OCI-LY1 (cell line): ENCODE measurements around the gene SMAD4.

Source experiments
- H2AFZ ChIP-seq: fragments of 200-600 bp; sonication (generic), shearing (Covaris generic); 2 replicates; pipeline ENCODE4 v1.6.0; 2014; ENCODE audit warnings: antibody characterized with exemption, mild to moderate bottlenecking, low read length
- H3F3A ChIP-seq: fragments of 200-600 bp; sonication (generic), shearing (Covaris generic); 2 replicates; pipeline ENCODE4 v1.6.0; 2014; ENCODE audit warnings: mild to moderate bottlenecking, antibody characterized with exemption, low read length, moderate library complexity; ENCODE audit not compliant: insufficient read depth
- H3K27ac ChIP-seq: fragments of 200-600 bp; sonication (generic); 2 replicates; pipeline ENCODE4 v1.5.1; 2014; ENCODE audit warnings: low read length, mixed run types, mild to moderate bottlenecking, low read depth; ENCODE audit not compliant: poor library complexity, severe bottlenecking
- H3K27me3 ChIP-seq: fragments of 200-600 bp; sonication (generic); 2 replicates; pipeline ENCODE4 v1.6.0; 2014; ENCODE audit warnings: antibody characterized with exemption, mild to moderate bottlenecking, low read length, moderate library complexity; ENCODE audit not compliant: insufficient read depth
- H3K36me3 ChIP-seq: fragments of 200-600 bp; sonication (generic); 2 replicates; pipeline ENCODE4 v1.6.1; 2014; ENCODE audit warnings: mild to moderate bottlenecking, antibody characterized with exemption, low read length, moderate library complexity, mixed read lengths; ENCODE audit not compliant: insufficient read depth
- H3K4me1 ChIP-seq: fragments of 200-600 bp; sonication (generic); 2 replicates; pipeline ENCODE4 v1.5.1; 2014; ENCODE audit warnings: mild to moderate bottlenecking, low read length, moderate library complexity; ENCODE audit not compliant: insufficient read depth, severe bottlenecking
- H3K4me2 ChIP-seq: fragments of 200-600 bp; sonication (generic), shearing (Covaris generic); 2 replicates; pipeline ENCODE4 v1.6.1; 2014; ENCODE audit warnings: low read length
- H3K4me3 ChIP-seq: fragments of 200-600 bp; sonication (generic); 2 replicates; pipeline ENCODE4 v1.5.1; 2014; ENCODE audit warnings: low read length, low read depth, mild to moderate bottlenecking, mixed read lengths; ENCODE audit not compliant: poor library complexity, severe bottlenecking
- H3K79me2 ChIP-seq: fragments of 200-600 bp; shearing (Covaris generic); 2 replicates; pipeline ENCODE4 v1.6.1; 2016; ENCODE audit warnings: mixed run types, low read length, mixed read lengths; ENCODE audit not compliant: insufficient read depth
- H3K9ac ChIP-seq: fragments of 200-600 bp; sonication (generic), shearing (Covaris generic); 2 replicates; pipeline ENCODE4 v1.6.1; 2014; ENCODE audit warnings: mild to moderate bottlenecking, low read length, mixed read lengths
- H3K9me2 ChIP-seq: fragments of 200-600 bp; sonication (generic), shearing (Covaris generic); 2 replicates; pipeline ENCODE4 v1.6.1; 2014; ENCODE audit warnings: low read depth, mild to moderate bottlenecking, low read length, mixed read lengths
- H3K9me3 ChIP-seq: fragments of 200-600 bp; shearing (Covaris generic); 2 replicates; pipeline ENCODE4 v1.6.1; 2014; ENCODE audit warnings: low read length, mixed read lengths
- H4K20me1 ChIP-seq: fragments of 200-600 bp; sonication (generic), shearing (Covaris generic); 2 replicates; pipeline ENCODE4 v1.6.0; 2016; ENCODE audit warnings: mild to moderate bottlenecking, low read length; ENCODE audit not compliant: insufficient read depth
- EZH2 ChIP-seq: fragments of 200-600 bp; sonication (generic), shearing (Covaris generic); IDR thresholded peaks from 2 replicates; pipeline ENCODE4 v1.8.0; 2017; ENCODE audit warnings: borderline replicate concordance, mixed run types, mild to moderate bottlenecking, antibody characterized with exemption, low read length, moderate library complexity, mixed read lengths
- TF ChIP-seq, protein P1 (sequence below): fragments of 200-600 bp; sonication (generic), shearing (Covaris generic); IDR thresholded peaks from 2 replicates; pipeline ENCODE4 v1.5.1; 2017; ENCODE audit warnings: mild to moderate bottlenecking, antibody characterized with exemption, low read length, moderate library complexity, mixed read lengths

The SMAD4 gene

DNA sequence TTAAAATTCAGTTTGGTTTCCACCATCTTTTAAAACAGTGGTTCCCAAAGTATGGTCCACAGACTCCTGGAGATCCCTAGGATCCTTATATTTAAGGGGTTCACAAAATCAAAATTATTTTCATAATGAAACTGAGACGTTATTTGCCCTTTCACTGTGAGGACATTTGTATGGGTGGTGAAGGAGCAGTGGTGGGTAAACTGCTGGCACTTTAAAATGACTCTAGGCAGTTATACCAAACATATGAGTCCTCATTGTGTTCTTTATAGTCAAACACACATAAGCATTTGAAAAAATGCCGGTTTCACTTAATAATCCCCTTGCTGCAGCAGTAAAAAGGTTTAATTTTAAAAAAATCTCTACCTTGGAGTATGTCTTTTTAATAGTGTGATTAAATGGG, 7.2 kb downstream of the SMAD4 start:
- H3K4me1 ChIP-seq = peaks cover 26% of the 10 kb centered on the region

DNA sequence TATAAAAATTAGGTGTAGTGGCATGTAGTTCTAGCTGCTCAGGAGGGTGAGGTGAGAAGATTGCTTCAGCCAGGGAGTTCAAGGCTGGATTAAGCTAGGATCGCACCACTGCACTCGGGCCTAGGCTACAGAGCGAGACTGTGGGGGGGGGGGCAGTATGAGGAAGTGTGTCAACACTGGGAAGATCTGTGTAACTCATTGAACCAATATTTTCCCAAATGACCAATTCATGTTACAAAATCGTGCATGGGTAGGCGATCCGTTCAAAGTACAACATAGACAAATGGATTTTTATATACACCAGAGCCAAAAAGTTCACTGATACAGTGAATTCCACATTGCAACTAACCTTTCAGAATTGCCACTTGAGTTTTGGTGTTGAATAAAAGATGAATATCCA, 8.1 kb downstream of the SMAD4 start:
- no peak for TF ChIP-seq EZH2
- TF ChIP-seq, protein P1, sequence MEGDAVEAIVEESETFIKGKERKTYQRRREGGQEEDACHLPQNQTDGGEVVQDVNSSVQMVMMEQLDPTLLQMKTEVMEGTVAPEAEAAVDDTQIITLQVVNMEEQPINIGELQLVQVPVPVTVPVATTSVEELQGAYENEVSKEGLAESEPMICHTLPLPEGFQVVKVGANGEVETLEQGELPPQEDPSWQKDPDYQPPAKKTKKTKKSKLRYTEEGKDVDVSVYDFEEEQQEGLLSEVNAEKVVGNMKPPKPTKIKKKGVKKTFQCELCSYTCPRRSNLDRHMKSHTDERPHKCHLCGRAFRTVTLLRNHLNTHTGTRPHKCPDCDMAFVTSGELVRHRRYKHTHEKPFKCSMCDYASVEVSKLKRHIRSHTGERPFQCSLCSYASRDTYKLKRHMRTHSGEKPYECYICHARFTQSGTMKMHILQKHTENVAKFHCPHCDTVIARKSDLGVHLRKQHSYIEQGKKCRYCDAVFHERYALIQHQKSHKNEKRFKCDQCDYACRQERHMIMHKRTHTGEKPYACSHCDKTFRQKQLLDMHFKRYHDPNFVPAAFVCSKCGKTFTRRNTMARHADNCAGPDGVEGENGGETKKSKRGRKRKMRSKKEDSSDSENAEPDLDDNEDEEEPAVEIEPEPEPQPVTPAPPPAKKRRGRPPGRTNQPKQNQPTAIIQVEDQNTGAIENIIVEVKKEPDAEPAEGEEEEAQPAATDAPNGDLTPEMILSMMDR = no peak
- Histone ChIP-seq H2AFZ (no peak overlapping the region), H3K4me2 (no peak overlapping the region), H3K79me2 (peaks cover 96% of the 10 kb centered on the region), H3F3A (no peaks in the 10 kb centered on the region), H4K20me1 (no peaks in the 10 kb centered on the region), H3K9ac (no peak overlapping the region), H3K4me3 (no peak overlapping the region), H3K9me3 (no peaks in the 10 kb centered on the region), H3K27ac (no peak overlapping the region), H3K4me1 (peaks cover 24% of the 10 kb centered on the region), H3K9me2 (no peaks in the 10 kb centered on the region), H3K36me3 (peaks cover 14% of the 10 kb centered on the region), H3K27me3 (no peaks in the 10 kb centered on the region)

More for the DNA sequence above, 7.2 kb downstream of the SMAD4 start:
- Histone ChIP-seq H3K27ac (no peak overlapping the region), H3K9me2 (no peaks in the 10 kb centered on the region), H3K79me2 (peaks cover 96% of the 10 kb centered on the region), H4K20me1 (no peaks in the 10 kb centered on the region), H3K4me2 (no peak overlapping the region), H3F3A (no peaks in the 10 kb centered on the region), H3K4me3 (no peak overlapping the region), H3K36me3 (peaks cover 20% of the 10 kb centered on the region), H2AFZ (no peak overlapping the region), H3K9ac (no peak overlapping the region), H3K9me3 (no peaks in the 10 kb centered on the region), H3K27me3 (no peaks in the 10 kb centered on the region)
- TF ChIP-seq, protein P1 = no peak
- no peak for TF ChIP-seq EZH2

DNA sequence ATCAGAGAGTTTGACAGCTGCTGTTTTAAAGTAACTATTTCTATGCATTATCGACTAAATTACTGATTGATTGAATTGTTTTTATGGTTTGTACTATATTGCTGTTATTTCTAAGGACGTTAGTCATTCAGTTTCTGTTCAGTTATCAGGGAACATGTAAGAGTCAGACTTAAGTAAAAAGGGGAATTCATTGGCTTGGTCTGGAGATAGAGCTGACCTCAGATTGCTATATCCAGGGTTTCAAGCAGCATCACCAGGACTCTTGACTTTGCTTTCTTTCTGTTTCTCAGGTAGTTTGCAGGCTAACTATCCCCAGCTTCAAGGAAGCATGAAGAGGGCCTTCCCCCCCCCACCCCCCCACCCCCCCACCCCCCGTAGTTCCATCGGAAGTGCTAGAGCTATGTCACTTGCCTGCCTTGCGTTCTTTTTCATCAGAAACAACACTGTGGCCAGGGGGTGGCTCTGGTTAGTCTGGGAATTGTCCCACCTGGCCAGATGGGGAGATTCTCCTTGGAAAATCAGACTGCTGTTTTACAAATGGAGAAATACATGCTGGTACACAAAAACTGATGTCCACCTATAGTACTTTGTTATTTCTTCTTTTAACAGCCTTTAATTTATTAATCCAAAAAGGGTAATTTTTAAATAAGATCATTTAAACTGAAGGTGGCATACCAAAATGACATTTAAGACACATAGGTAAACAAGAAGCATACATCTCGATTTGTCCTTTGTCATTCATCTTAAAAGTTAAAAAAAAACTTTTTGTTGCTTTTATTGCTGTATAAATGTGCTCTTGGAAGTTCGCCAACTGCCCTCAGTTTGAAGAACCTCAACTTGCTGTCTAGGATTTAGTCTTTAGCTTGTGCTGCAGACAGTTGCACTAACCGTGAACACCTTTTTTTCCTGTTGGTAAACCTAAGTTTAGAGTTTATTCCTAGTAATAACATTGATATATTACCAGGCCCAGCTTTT, 9.4 kb downstream of the SMAD4 start:
- H3K9me2 ChIP-seq = no peaks in the 10 kb centered on the region
- H3K9me3 ChIP-seq = no peaks in the 10 kb centered on the region
- no peak overlapping the region for H3K27ac ChIP-seq
- no peaks in the 10 kb centered on the region for H3F3A ChIP-seq
- H4K20me1 ChIP-seq = no peaks in the 10 kb centered on the region
- no peak overlapping the region for H2AFZ ChIP-seq
- H3K4me3 ChIP-seq = no peak overlapping the region
- H3K9ac ChIP-seq = no peak overlapping the region
- TF ChIP-seq, protein P1 = no peak
- no peak for TF ChIP-seq EZH2
- H3K79me2 ChIP-seq = peaks cover 96% of the 10 kb centered on the region
- no peaks in the 10 kb centered on the region for H3K27me3 ChIP-seq
- H3K36me3 ChIP-seq = peaks cover 5% of the 10 kb centered on the region; the same call in 1 of the 2 replicates
- no peak overlapping the region for H3K4me2 ChIP-seq
- peaks cover 25% of the 10 kb centered on the region for H3K4me1 ChIP-seq
